ENCODE results near the gene LSM8.
"Not testable (repeated sequence)": the region's sequence is repeated elsewhere in the genome, so short reads cannot be mapped to it uniquely, and the experiment has no call there.

LSM8 gene

GRCh38 chr7:118202061-118202460 is 18.1 kb downstream of the LSM8 start:
- no peak for DNase-seq (ENCODE audit: low read depth, low spot score)

DNA sequence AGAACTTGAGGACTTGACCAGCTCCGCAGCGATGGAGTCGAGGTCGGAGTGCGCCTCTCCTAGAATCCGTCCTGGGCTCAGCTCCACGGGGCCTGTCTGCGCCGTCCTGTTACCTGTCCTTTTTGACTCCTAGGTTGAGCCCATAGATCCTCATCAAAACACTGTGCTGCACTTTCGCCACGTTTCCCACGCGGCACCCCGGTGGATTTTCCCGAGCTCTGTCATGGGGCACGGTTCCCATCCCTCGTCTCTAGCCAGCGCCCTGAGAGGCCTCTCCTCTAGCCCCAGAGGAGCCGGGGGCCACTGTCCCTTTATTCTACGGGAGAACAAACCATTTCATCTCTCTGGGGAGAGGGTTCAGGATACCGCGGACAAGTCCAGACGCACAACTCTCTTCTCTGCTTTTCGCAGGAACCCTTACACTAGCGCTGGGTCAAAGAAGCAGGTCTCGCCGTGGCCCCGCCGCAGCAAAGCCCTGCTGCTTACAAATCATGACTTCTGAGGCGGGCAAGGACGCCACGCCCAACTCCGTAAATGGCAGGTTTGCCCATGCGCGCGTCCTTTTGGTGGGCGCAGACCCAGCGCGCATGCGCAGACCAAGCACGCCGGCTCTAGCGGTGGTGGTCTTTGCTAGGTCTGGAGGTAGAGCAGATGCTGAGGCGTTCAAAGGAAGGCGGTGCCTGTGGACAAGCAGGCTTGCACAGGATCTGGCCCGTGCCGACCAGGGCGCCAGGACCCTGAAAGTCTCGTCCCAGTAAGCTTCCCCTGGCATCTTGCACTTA is 30.3 kb downstream of the LSM8 start:
- no peak for DNase-seq (ENCODE audit: low read depth, low spot score)

DNA sequence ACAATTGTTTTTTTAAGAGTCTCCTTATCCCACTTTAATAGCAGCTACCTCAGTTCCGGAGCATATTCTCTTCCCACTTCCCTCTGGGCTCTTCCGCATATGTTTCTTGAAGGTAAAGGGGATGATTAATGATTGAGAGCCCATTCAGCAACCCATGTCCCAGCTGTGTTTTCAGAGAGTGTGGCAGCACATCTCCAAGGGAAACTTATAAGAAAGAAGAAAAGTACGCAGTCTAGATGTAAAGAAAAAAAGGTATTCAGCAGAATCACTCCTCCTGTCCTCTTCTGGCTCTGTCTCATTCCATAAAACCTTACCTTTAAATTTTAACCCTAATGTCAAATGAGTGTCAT is 30.8 kb downstream of the LSM8 start:
- DNase-seq (ENCODE audit: low read depth, low spot score) = no peak

DNA sequence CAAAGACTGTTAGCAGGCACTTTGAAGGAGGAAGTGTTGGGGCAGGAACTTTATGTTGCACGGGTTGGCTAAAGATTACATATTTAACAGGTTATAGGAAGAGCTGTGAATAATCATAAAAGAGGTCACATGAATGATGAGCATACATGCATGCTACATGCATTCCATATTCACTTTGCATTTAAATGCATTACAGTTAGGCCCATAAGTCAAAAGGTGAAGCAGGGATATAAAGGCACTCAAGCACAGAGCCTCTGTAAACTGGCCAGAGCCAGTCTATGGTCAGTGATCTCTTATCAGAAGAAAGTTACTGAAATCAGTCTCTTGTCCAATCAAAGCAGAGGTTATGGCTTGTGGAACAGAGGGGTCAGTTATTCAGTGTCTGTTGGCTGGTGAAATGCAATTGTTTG is 33.3 kb downstream of the LSM8 start:
- DNase-seq (ENCODE audit: low read depth, low spot score) = no peak

DNA sequence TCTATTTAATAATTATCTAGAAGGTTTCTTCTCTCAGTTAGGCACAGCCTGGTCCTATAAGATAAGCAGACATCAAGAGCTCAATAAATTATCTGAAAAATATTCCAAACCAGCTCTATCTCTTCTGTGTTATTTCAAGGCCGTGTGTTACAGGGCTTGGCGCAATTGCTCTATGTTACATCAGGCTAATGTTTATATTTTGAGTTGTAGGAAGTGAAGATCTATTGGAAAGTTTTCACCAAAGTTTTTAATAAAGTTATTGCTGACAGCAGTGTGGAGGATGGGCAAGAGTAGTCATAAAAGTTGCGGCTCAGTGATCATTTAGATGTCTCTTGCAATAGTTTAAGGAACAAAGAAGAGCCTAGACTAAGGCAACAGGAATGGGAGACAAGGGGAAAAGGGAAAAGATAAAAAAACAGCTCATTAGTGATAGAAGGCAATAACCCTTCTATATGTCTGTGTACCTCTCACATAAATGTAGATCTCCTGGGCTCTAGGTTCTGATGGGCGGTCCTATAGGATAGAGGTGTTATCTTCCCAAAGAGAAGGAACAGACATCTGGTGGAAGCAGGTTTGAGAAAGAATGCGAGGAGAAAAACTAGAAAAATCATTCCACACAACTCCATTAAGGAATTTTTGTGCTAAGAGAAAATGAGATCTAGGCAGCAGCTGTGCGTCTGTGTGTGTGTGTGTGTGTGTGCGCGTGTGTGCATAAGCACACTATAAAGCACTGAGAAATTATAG is 34.6 kb downstream of the LSM8 start:
- no peak for DNase-seq (ENCODE audit: low read depth, low spot score)

GRCh38 chr7:118219157-118219512 is 35.2 kb downstream of the LSM8 start:
- DNase-seq (ENCODE audit: low read depth, low spot score) = no peak

DNA sequence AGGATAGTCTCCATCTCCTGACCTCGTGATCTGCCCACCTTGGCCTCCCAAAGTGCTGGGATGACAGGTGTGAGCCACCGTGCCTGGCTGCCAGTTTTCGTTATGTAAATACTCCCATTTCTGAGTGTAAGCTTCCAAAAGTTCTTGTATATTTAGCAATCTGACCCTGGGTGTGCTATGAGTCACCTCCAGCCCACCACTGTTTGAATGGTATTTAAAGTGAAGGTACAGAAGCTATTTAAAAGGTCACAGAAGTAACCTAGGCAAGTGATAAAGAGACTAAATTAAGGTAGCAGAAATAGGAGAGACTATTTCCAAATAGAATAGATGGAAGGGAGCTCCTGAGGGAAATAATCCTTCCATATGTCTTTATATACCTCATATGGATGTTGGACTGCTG is 36.6 kb downstream of the LSM8 start:
- no peak for DNase-seq (ENCODE audit: low read depth, low spot score)

- DNase-seq (ENCODE audit: low read depth, low spot score) = no peak
These were observed 38.6 kb downstream of the LSM8 start for GRCh38 chr7:118222591-118222990.

GRCh38 chr7:118224521-118224920 is 40.6 kb downstream of the LSM8 start, which contains the start of gene ANKRD7:
Gene ANKRD7, plus strand, starts transcription at chr7:118224704. Its CDS starts 127 bp downstream, at chr7:118224831.
- no peak for DNase-seq (ENCODE audit: low read depth, low spot score)

DNA sequence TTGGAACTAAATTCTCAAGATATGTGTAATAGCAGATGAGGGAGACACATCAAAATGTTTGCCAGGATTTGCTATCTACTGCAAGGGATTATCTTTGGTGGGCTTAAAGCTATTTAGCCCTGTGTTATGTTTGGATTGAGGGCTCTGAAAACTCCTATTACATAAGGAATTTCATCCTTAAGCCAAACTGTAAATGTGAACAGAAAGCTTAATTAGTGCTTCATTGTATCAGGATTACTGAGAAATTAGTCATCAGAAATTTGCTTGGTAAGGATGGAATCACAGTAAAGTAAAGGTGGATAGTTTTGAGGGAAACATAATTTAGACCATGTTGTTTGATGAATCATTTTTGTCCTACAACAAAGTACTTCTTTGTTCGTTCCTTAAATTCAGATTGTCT is 48.9 kb downstream of the LSM8 start:
- no peak for DNase-seq (ENCODE audit: low read depth, low spot score)

DNA sequence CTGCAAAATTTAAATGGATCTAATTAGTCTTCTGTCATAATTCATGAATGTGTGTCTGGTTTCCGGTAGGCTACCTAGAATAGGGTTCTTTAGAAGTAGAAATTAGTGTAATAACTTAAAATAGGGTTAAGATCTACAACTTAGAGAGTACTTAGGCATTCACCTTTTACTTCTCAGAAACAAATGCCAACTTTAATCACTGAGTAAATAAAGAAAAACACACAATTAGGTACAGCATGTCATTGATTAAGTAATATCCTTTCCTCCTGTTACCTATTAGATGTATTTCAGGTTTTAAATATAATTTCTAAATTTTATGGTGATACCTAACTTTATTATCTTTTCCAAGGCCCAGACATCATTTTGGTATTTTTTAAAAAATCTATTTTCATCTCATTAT is 49.8 kb downstream of the LSM8 start:
- DNase-seq (ENCODE audit: low read depth, low spot score) = no peak

DNA sequence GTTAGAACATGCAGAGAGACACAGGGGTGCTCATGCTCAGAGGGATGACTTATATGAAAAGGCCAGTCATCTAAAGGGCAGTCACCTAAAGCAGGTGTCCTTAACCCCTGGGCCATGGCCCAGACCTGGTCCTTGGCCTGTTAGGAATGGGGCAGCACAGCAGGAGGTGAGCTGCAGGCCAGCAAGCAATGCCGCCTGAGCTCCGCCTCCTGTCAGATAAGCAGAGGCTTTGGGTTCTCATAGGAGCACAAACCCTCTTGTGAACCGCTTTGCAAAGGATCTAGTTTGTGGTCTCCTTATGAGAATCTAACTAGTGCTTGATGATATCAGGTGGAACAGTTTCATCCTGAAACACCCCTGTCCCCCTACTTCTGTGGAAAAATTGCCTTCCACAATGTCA is 55.0 kb downstream of the LSM8 start:
- peak; percentile 17 for DNase-seq (ENCODE audit: low read depth, low spot score)

- not testable (repeated sequence) for DNase-seq (ENCODE audit: low read depth, low spot score)
These were observed 56.4 kb downstream of the LSM8 start for GRCh38 chr7:118240320-118240719.
